NCI-H82 (cell line): ENCODE data around the gene CRYBB1.

Experiments
- DNase-seq: peaks from one replicate; lab custom pipeline; 2025; lab: John Stamatoyannopoulos, UW

The CRYBB1 gene

GRCh38 chr22:26617271-26618199 is at the start of gene CRYBB1:
TSS of gene CRYBB1 (minus strand) at chr22:26618027. CDS start at chr22:26616319, 1,708 bp downstream.
- no peak for DNase-seq

- DNase-seq, result no peak
These were observed 49.3 kb upstream of the CRYBB1 start for GRCh38 chr22:26667140-26667539.

- DNase-seq, result no peak
These were observed 48.0 kb upstream of the CRYBB1 start for GRCh38 chr22:26665813-26666231.

- DNase-seq, result no peak
These were observed 45.6 kb upstream of the CRYBB1 start for GRCh38 chr22:26663374-26663923.

- DNase-seq, result no peak
These were observed 44.3 kb upstream of the CRYBB1 start for GRCh38 chr22:26662160-26662559.

- DNase-seq, result peak; percentile 83
These were observed 43.2 kb upstream of the CRYBB1 start for GRCh38 chr22:26660961-26661578.

GRCh38 chr22:26660356-26660755 is 42.5 kb upstream of the CRYBB1 start:
- DNase-seq, result no peak

GRCh38 chr22:26658671-26659478 is 41.0 kb upstream of the CRYBB1 start:
- peak; percentile 97 for DNase-seq

- DNase-seq, result peak; percentile 47
These were observed 40.3 kb upstream of the CRYBB1 start for GRCh38 chr22:26658161-26658560.

- DNase-seq, result peak; percentile 56
These were observed 39.3 kb upstream of the CRYBB1 start, which contains the start of gene MIAT for GRCh38 chr22:26656891-26657851. TSS of gene MIAT (plus strand) at chr22:26657588.

- no peak for DNase-seq
These were observed 34.0 kb upstream of the CRYBB1 start for GRCh38 chr22:26651815-26652214.

GRCh38 chr22:26650722-26651421 is 33.0 kb upstream of the CRYBB1 start:
- peak; percentile 45 for DNase-seq

GRCh38 chr22:26648528-26649388 is 30.9 kb upstream of the CRYBB1 start:
- no peak for DNase-seq

GRCh38 chr22:26648011-26648497 is 30.2 kb upstream of the CRYBB1 start:
- DNase-seq, result no peak

GRCh38 chr22:26646158-26646557 is 28.3 kb upstream of the CRYBB1 start:
- no peak for DNase-seq

GRCh38 chr22:26643418-26644100 is 25.7 kb upstream of the CRYBB1 start:
- no peak for DNase-seq

- DNase-seq, result peak; percentile 12
These were observed 24.9 kb upstream of the CRYBB1 start for GRCh38 chr22:26642465-26643417.
